K562 (cell line): Measurements from ENCODE around the gene MAPKAPK3. TPM values are rescaled to one million over a fixed set of nuclear protein-coding genes. Genes with fewer than 3 reads are reported as not detected.

Experiments used
- ARID4B ChIP-seq: sonication (generic); formaldehyde crosslinking; IDR thresholded peaks from 2 replicates; pipeline ENCODE4 v1.8.0; 2022; ENCODE audit warnings: mild to moderate bottlenecking, missing genetic modification reagents
- C11orf30 ChIP-seq: fragments of 450-650 bp; IDR thresholded peaks from 2 replicates; pipeline ENCODE4 v1.6.1; 2016; ENCODE audit warnings: low read depth, mild to moderate bottlenecking
- CBX5 ChIP-seq: IDR thresholded peaks from 2 replicates; pipeline ENCODE4 v1.6.1; 2014; ENCODE audit warnings: low read depth, borderline replicate concordance
- CCAR2 ChIP-seq: fragments of 200-400 bp; formaldehyde crosslinking; IDR thresholded peaks from 2 replicates; pipeline ENCODE4 v1.6.1; 2017; ENCODE audit warnings: mild to moderate bottlenecking, low read depth, low read length
- CHD1 ChIP-seq: fragments of 200-600 bp; sonication (generic); IDR thresholded peaks from one replicate; pipeline ENCODE4 v1.6.1; 2012; ENCODE audit warnings: mild to moderate bottlenecking, moderate library complexity, low read length, inconsistent platforms
- DMBX1 ChIP-seq: fragments of 250-450 bp; sonication (Bioruptor Pico); IDR thresholded peaks from 2 replicates; pipeline ENCODE4 v1.8.0; 2022; ENCODE audit warnings: inconsistent platforms, mild to moderate bottlenecking, moderate library complexity, borderline replicate concordance
- HNRNPH1 ChIP-seq: fragments of 200-400 bp; formaldehyde crosslinking; optimal IDR thresholded peaks from 2 replicates; pipeline ENCODE3; 2017; ENCODE audit warnings: low read depth, mild to moderate bottlenecking, low read length, moderate library complexity
- ILK ChIP-seq: fragments of 450-650 bp; IDR thresholded peaks from 2 replicates; pipeline ENCODE4 v1.6.1; 2016; ENCODE audit warnings: missing genetic modification characterization, low read depth, mild to moderate bottlenecking, missing compliant biosample characterization, moderate library complexity, borderline replicate concordance
- L3MBTL2 ChIP-seq: fragments of 450-650 bp; IDR thresholded peaks from 2 replicates; pipeline ENCODE4 v1.6.1; 2016; ENCODE audit warnings: mild to moderate bottlenecking, moderate library complexity
- PBX2 ChIP-seq, 2 experiments: IDR thresholded peaks in 1 of 2; conservative IDR thresholded peaks in 1 of 2; 2 replicates each; pipeline ENCODE4 v1.6.1; 2016; ENCODE audit warnings: low read depth in 2 of 2, mild to moderate bottlenecking in 1 of 2, missing compliant biosample characterization in 1 of 2, missing genetic modification characterization in 1 of 2, moderate library complexity in 1 of 2
- SMARCB1 ChIP-seq: IDR thresholded peaks from 2 replicates; pipeline ENCODE4 v1.6.1; 2011; ENCODE audit warnings: improper control_type of control experiment, low read depth; ENCODE audit not compliant: insufficient read length
- SMARCE1 ChIP-seq: fragments of 450-650 bp; IDR thresholded peaks from 2 replicates; pipeline ENCODE4 v1.7.1; 2016; ENCODE audit warnings: mild to moderate bottlenecking
- SUPT5H ChIP-seq: fragments of 450-650 bp; IDR thresholded peaks from 2 replicates; pipeline ENCODE4 v1.6.1; 2016
- UBTF ChIP-seq, 2 experiments: IDR thresholded peaks; 2 replicates each; pipeline ENCODE4 v1.6.1; 2012; ENCODE audit warnings: improper control_type of control experiment in 2 of 2, low read depth in 2 of 2, low read length in 2 of 2, borderline replicate concordance in 1 of 2
- XRCC5 ChIP-seq: fragments of 200-400 bp; formaldehyde crosslinking; IDR thresholded peaks from 2 replicates; pipeline ENCODE4 v1.6.1; 2017; ENCODE audit warnings: low read depth, mild to moderate bottlenecking, low read length
- ZBTB8A ChIP-seq: fragments of 450-650 bp; IDR thresholded peaks from 2 replicates; pipeline ENCODE4 v1.6.1; 2018; ENCODE audit warnings: mild to moderate bottlenecking, moderate library complexity; ENCODE audit not compliant: partially characterized antibody
- ZNF764 ChIP-seq: fragments of 250-450 bp; sonication (Bioruptor Pico); IDR thresholded peaks from 2 replicates; pipeline ENCODE4 v1.4.0; 2020; ENCODE audit warnings: low read depth, mild to moderate bottlenecking, moderate library complexity
- polyA plus RNA-seq, 8 experiments: library from polyadenylated mRNA; depleted of rRNA in 4 of 8; stranded (reverse) in 5 of 8; unstranded in 3 of 8; fragments of >200 nt; fragmentation: Nextera tagmentation in 2 of 8; fragmentation: Illumina TruSeq in 1 of 8; extraction: Ambion mirVana in 2 of 8; extraction: Trizol in 1 of 8; gene quantifications; 2 replicates each; pipeline versions ENCODE4 v1.2.1 to v1.2.3, GENCODE V29; 2011 to 2014; ENCODE audit warnings: inconsistent platforms in 1 of 8, missing spikeins in 1 of 8
- total RNA-seq, 7 experiments: library from RNA; depleted of rRNA in 6 of 7; stranded (reverse); fragments of >200 nt in 6 of 7; fragmentation: Illumina TruSeq in 2 of 7; extraction: Trizol in 2 of 7; gene quantifications; 2 replicates each; pipeline versions ENCODE4 v1.2.1 to v1.2.3, GENCODE V29; 2011 to 2021; ENCODE audit warnings: low replicate concordance in 1 of 7

The MAPKAPK3 gene
- total and polyA plus RNA-seq, 9 of the 15 experiments (the other 6 are each of a cell fraction or from before 2014, with no cell fraction given): 8.0 to 56.4 (median 41.2) TPM

GRCh38 chr3:50611464-50612233, 5.3 kb upstream of the MAPKAPK3 start, which contains the start of gene CISH (continued):
- TF ChIP-seq CCAR2 (no peak), PBX2 (CRISPR knock-in tag; IDR thresholded peaks at IDR 0.05; ENCODE audit: low read depth) (no peak), PBX2 (tag; conservative IDR thresholded peaks at IDR 0.05; ENCODE audit: low read depth) (peak; percentile 62; the same call in 1 of the 2 replicates), DMBX1 (0 out of 2 replicates have a peak, but pooled peaks have one; percentile 24), SMARCE1 (no peak), CBX5 (no peak), UBTF (IDR thresholded peaks at IDR 0.05; ENCODE audit: borderline replicate concordance in 1 of 2, low read depth in 2 of 2, low read length in 2 of 2) (peak; percentile 75 to 91; a peak in 2 of 4 replicates), ARID4B (CRISPR knock-in tag) (peak; percentile 79; the same call in 1 of the 2 replicates), ZBTB8A (no peak), ZNF764 (CRISPR knock-in tag) (no peak), XRCC5 (peak; percentile 83), C11orf30 (no peak), CHD1 (no peak), L3MBTL2 (peak; percentile 58), SUPT5H (peak; percentile 82), ILK (tag) (no peak), SMARCB1 (no peak), HNRNPH1 (no peak)
